H1 (cell line): ENCODE data around the gene PPP1R12A. TPM values are rescaled to one million over a fixed set of nuclear protein-coding genes. Genes with fewer than 3 reads are reported as not detected.

Experiments
- CTCF ChIA-PET: fragments of 300-600 bp; sonication (Branson Sonifier 250); formaldehyde crosslinking; loops from one replicate; lab custom pipeline; 2021; ENCODE audit not compliant: partially characterized antibody; lab: Charles Lee
- POLR2A ChIA-PET: fragments of 300-600 bp; sonication (Branson Sonifier 250); formaldehyde crosslinking; loops from one replicate; lab custom pipeline; 2021; ENCODE audit warnings: inconsistent platforms; ENCODE audit not compliant: partially characterized antibody; lab: Charles Lee
- DNase-seq, 2 experiments: peaks; one replicate each; pipeline versions ENCODE4 v3.0.0 to v3.0.0-alpha.2; 2010 to 2022; ENCODE audit warnings: low spot score in 2 of 2, low read depth in 1 of 2, mixed read lengths in 1 of 2
- FAIRE-seq: peaks from 2 replicates; lab custom pipeline; 2011; peaks lifted over from hg19 to GRCh38; lab: Jason Lieb, UNC
- H2AFZ ChIP-seq: 2 replicates; pipeline ENCODE4 v1.8.1; 2012; ENCODE audit warnings: low read length, inconsistent platforms
- H2AK5ac ChIP-seq: 2 replicates; pipeline ENCODE4 v1.6.1; 2013; ENCODE audit warnings: low read depth, low read length
- H2BK120ac ChIP-seq: replicated peaks from 2 replicates; pipeline ENCODE3; 2013; ENCODE audit warnings: low read depth, low read length, inconsistent platforms
- H2BK12ac ChIP-seq: 2 replicates; pipeline ENCODE4 v1.6.1; 2013; ENCODE audit warnings: low read depth, low read length
- H2BK15ac ChIP-seq: 2 replicates; pipeline ENCODE4 v1.6.1; 2013; ENCODE audit warnings: low read length
- H2BK20ac ChIP-seq: 2 replicates; pipeline ENCODE4 v1.6.1; 2013; ENCODE audit warnings: low read length
- H2BK5ac ChIP-seq: 2 replicates; pipeline ENCODE4 v1.6.1; 2013; ENCODE audit warnings: low read depth, low read length
- H3K14ac ChIP-seq: 2 replicates; pipeline ENCODE4 v1.6.1; 2013; ENCODE audit warnings: inconsistent platforms; ENCODE audit not compliant: insufficient read length
- H3K18ac ChIP-seq: 2 replicates; pipeline ENCODE4 v1.6.1; 2013; ENCODE audit warnings: low read length; ENCODE audit errors: extremely low read depth
- H3K23ac ChIP-seq: 2 replicates; pipeline ENCODE4 v1.6.1; 2013; ENCODE audit warnings: inconsistent platforms; ENCODE audit not compliant: insufficient read length
- H3K23me2 ChIP-seq: 2 replicates; pipeline ENCODE4 v1.6.1; 2013; ENCODE audit warnings: low read depth, low read length
- H3K27ac ChIP-seq: 2 replicates; pipeline ENCODE4 v1.6.1; 2011; ENCODE audit warnings: low read depth, low read length, inconsistent platforms
- H3K27me3 ChIP-seq, 4 experiments: replicated peaks in 1 of 4; 1 replicate in 1 of 4; 2 replicates in 3 of 4; pipeline versions ENCODE4 v1.6.1 to v1.8.1; 2011 to 2013; ENCODE audit warnings: low read length in 3 of 4, mild to moderate bottlenecking in 3 of 4, inconsistent platforms in 2 of 4, mixed read lengths in 2 of 4, moderate library complexity in 1 of 4; ENCODE audit not compliant: control insufficient read depth in 3 of 4, insufficient read depth in 3 of 4; ENCODE audit errors: extremely low read depth in 1 of 4
- H3K36me3 ChIP-seq, 4 experiments: 2 replicates each; pipeline versions ENCODE4 v1.6.1 to v1.8.1; 2011 to 2013; ENCODE audit warnings: mild to moderate bottlenecking in 4 of 4, low read length in 3 of 4, moderate library complexity in 2 of 4, control low read depth in 1 of 4, inconsistent platforms in 1 of 4; ENCODE audit not compliant: insufficient read depth in 4 of 4, control insufficient read depth in 2 of 4
- H3K4ac ChIP-seq: replicated peaks from 2 replicates; pipeline ENCODE3; 2013; ENCODE audit warnings: low read length, low read depth, mixed read lengths, inconsistent platforms; ENCODE audit not compliant: insufficient read length
- H3K4me1 ChIP-seq, 4 experiments: replicated peaks in 1 of 4; 1 replicate in 1 of 4; 2 replicates in 3 of 4; pipeline versions ENCODE4 v1.6.1 to v1.8.1; 2011 to 2013; ENCODE audit warnings: low read length in 3 of 4, inconsistent platforms in 2 of 4, mixed read lengths in 1 of 4; ENCODE audit not compliant: insufficient read depth in 4 of 4, control insufficient read depth in 3 of 4
- H3K4me2 ChIP-seq, 2 experiments: 2 replicates each; pipeline versions ENCODE4 v1.6.1 to v1.8.1; 2011 to 2013; ENCODE audit warnings: low read depth in 2 of 2, low read length in 2 of 2, control low read depth in 1 of 2, inconsistent platforms in 1 of 2, mild to moderate bottlenecking in 1 of 2; ENCODE audit not compliant: insufficient read depth in 1 of 2
- H3K4me3 ChIP-seq, 4 experiments: fragments of 200-600, 300-600 bp in 1 of 4; sonication (generic), shearing (Covaris generic), sonication (Bioruptor Twin) in 1 of 4; 2 replicates each; pipeline versions ENCODE4 v1.5.1 to v1.8.1; 2011 to 2016; ENCODE audit warnings: low read length in 4 of 4, low read depth in 3 of 4, control low read depth in 2 of 4, inconsistent platforms in 2 of 4, mild to moderate bottlenecking in 2 of 4, mixed read lengths in 1 of 4, moderate library complexity in 1 of 4; ENCODE audit not compliant: insufficient read depth in 2 of 4; ENCODE audit errors: extremely low read depth in 1 of 4
- H3K56ac ChIP-seq: replicated peaks from 2 replicates; pipeline ENCODE3; 2013; ENCODE audit warnings: low read depth, mild to moderate bottlenecking, mixed read lengths, low read length, inconsistent platforms; ENCODE audit not compliant: insufficient read length
- H3K79me1 ChIP-seq: 2 replicates; pipeline ENCODE4 v1.6.1; 2013; ENCODE audit warnings: low read depth, low read length, control low read depth
- H3K79me2 ChIP-seq, 2 experiments: 2 replicates each; pipeline versions ENCODE4 v1.6.1 to v1.8.1; 2012 to 2013; ENCODE audit warnings: low read length in 2 of 2, mild to moderate bottlenecking in 2 of 2, inconsistent platforms in 1 of 2; ENCODE audit not compliant: insufficient read depth in 2 of 2, control insufficient read depth in 1 of 2
- H3K9ac ChIP-seq, 4 experiments: replicated peaks in 1 of 4; 1 replicate in 1 of 4; 2 replicates in 3 of 4; pipeline versions ENCODE4 v1.6.1 to v1.8.1; 2011 to 2013; ENCODE audit warnings: low read depth in 3 of 4, low read length in 3 of 4, control low read depth in 2 of 4, mild to moderate bottlenecking in 2 of 4, moderate library complexity in 2 of 4, inconsistent platforms in 1 of 4; ENCODE audit errors: extremely low read depth in 1 of 4
- H3K9me3 ChIP-seq, 2 experiments: 2 replicates each; pipeline versions ENCODE4 v1.6.1 to v1.8.1; 2012 to 2013; ENCODE audit warnings: mild to moderate bottlenecking in 2 of 2, moderate library complexity in 2 of 2, control low read depth in 1 of 2, inconsistent platforms in 1 of 2, low read depth in 1 of 2, low read length in 1 of 2, mixed read lengths in 1 of 2; ENCODE audit not compliant: insufficient read depth in 2 of 2
- H4K20me1 ChIP-seq, 2 experiments: replicated peaks in 1 of 2; 2 replicates each; pipeline versions ENCODE3 to v1.8.1; 2011 to 2013; ENCODE audit warnings: inconsistent platforms in 2 of 2, low read length in 2 of 2, mild to moderate bottlenecking in 1 of 2; ENCODE audit not compliant: insufficient read depth in 2 of 2, control insufficient read depth in 1 of 2
- H4K5ac ChIP-seq: 2 replicates; pipeline ENCODE4 v1.6.1; 2013; ENCODE audit warnings: low read length, low read depth, mixed read lengths, inconsistent platforms; ENCODE audit not compliant: insufficient read length
- H4K8ac ChIP-seq: 2 replicates; pipeline ENCODE4 v1.8.0; 2013; ENCODE audit warnings: mild to moderate bottlenecking, moderate library complexity, low read length, inconsistent platforms; ENCODE audit not compliant: insufficient read depth; ENCODE audit errors: extremely low read depth
- H4K91ac ChIP-seq: replicated peaks from 2 replicates; pipeline ENCODE3; 2013; ENCODE audit warnings: low read length, mixed read lengths, inconsistent platforms; ENCODE audit not compliant: insufficient read length
- WGBS, 2 experiments: shearing (Covaris generic) in 1 of 2; methylation state at CpG; one replicate each; pipeline versions ENCODE4 v1.1.6 to v1.1.7; 2013 to 2015; ENCODE audit warnings: low lambda C conversion rate in 2 of 2, mixed read lengths in 2 of 2, inconsistent platforms in 1 of 2, low coverage in 1 of 2, missing lambda C conversion rate in 1 of 2; ENCODE audit not compliant: insufficient replicate concordance in 2 of 2, insufficient coverage in 1 of 2, insufficient read length in 1 of 2; ENCODE audit errors: extremely low coverage in 1 of 2, missing lambda C conversion rate in 1 of 2; 5-methylcytosine and 5-hydroxymethylcytosine counted together
- polyA plus RNA-seq, 7 experiments: library from polyadenylated mRNA; depleted of rRNA in 3 of 7; stranded (reverse) in 5 of 7; unstranded in 2 of 7; fragments of >200 nt in 5 of 7; fragments of 200-250 nt in 2 of 7; gene quantifications; 1 replicate in 5 of 7; 2 replicates in 1 of 7; 4 replicates in 1 of 7; pipeline versions ENCODE4 v1.2.1 to v1.2.3, GENCODE V29; 2011 to 2013; ENCODE audit warnings: missing spikeins in 2 of 7, mixed read lengths in 2 of 7
- total RNA-seq: library from RNA; stranded (reverse); fragmentation: NEBNext Ultra II Directional; extraction: Animal tissue kit (Norgen Biotek cat#: 25700); gene quantifications from 2 replicates; pipeline ENCODE4 v1.2.1, GENCODE V29; 2021

The PPP1R12A gene
- total and polyA plus RNA-seq, 2 of the 8 experiments (the other 6 are each of a cell fraction or from before 2014, with no cell fraction given) = 14.7 to 81.5 TPM

DNA sequence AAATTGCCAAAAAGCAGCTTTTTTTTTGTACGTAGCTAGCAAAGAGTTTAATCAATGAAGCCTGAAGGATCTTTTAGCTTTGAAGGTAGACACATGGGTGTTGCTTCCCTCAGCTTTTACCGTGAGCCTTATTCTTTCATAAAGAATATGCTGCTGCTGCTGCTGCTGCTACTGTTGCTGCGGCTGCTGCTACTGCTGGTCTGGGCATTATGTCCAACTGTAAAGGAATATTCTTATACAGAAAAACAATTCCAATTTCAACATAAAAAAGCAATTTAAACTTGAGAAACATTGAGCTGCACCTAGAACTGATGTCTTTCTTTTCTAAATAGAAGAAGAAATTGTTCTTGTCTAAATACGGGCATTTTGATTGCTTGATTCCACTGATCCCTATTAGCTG lies 38.9 kb upstream of the PPP1R12A start:
- Histone ChIP-seq H3K27ac (no peak overlapping the region), H3K23me2 (no peaks in the 10 kb centered on the region; the same call in 1 of the 2 replicates), H4K8ac (no peak overlapping the region), H3K79me1 (no peaks in the 10 kb centered on the region), H4K20me1 (no peaks in the 10 kb centered on the region), H3K4me3 (no peak overlapping the region), H2BK5ac (no peak overlapping the region), H2AK5ac (no peak overlapping the region), H3K9me3 (no peaks in the 10 kb centered on the region), H2BK12ac (no peak overlapping the region), H2BK120ac (no peak overlapping the region), H4K91ac (no peak overlapping the region), H2BK20ac (no peak overlapping the region), H3K27me3 (peaks cover 0 to 1% (median 0%) of the 10 kb centered on the region in 4 experiments; a peak in 1 of 7 replicates), H3K79me2 (no peaks in the 10 kb centered on the region), H2BK15ac (no peak overlapping the region), H3K9ac (no peak overlapping the region), H4K5ac (no peak overlapping the region), H3K14ac (no peak overlapping the region), H3K4ac (no peak overlapping the region), H3K18ac (no peak overlapping the region), H3K4me1 (no peaks in the 10 kb centered on the region), H3K4me2 (no peak overlapping the region), H3K36me3 (no peaks in the 10 kb centered on the region), H3K56ac (no peak overlapping the region), H2AFZ (peak overlapping the region; percentile 79; the same call in 1 of the 2 replicates), H3K23ac (no peak overlapping the region)
- ChIA-PET POLR2A (interaction anchor here (0.7 to 0.8 kb wide), 2 partner anchors 8 to 39 kb away, joined by 3 read pairs; partner anchors contain the start of gene PPP1R12A), CTCF (interaction anchor here (0.9 to 1.6 kb wide), 3 partner anchors 8 to 25 kb away, joined by 3 to 5 read pairs (median 4); no protein-coding TSS in a partner anchor)
- FAIRE-seq (no peak), DNase-seq (no peak)
- 89% methylated on average over 4 of the region's 4 CpGs; no CpG with 5 or more reads in 1 of the 2 experiments for WGBS, 2 experiments
